HepG2 (cell line): ENCODE measurements around the gene RNU2-63P. TPM values are rescaled to one million over a fixed set of nuclear protein-coding genes. Genes with fewer than 3 reads are reported as not detected.

Experiments
- ATAC-seq: fragments of 200-7000 bp; cut with Tn5 transposase; 3 replicates; pipeline ENCODE4 v1.9.1; 2020; ENCODE audit warnings: mild to moderate bottlenecking, moderate library complexity
- BruUV-seq: library from RNA; stranded (reverse); fragments of 400-500 nt; replicated peaks from 2 replicates; lab custom pipeline; 2021; lab: Mats Ljungman, UMichigan
- CTCF ChIA-PET: fragments of 300-600 bp; formaldehyde crosslinking; extraction: SDS; loops from one replicate; lab custom pipeline; 2021; ENCODE audit warnings: low total read pairs, inconsistent platforms, low intra/inter-chr PET ratio; lab: Yijun Ruan, JAX
- POLR2A ChIA-PET: fragments of 350-600 bp; sonication (Branson Sonifier 250); formaldehyde crosslinking; loops from one replicate; lab custom pipeline; 2020; ENCODE audit warnings: antibody characterized with exemption, inconsistent platforms; lab: Yijun Ruan, JAX
- DNase-seq: peaks from one replicate; pipeline ENCODE4 v3.0.0-alpha.2; 2015; ENCODE audit warnings: low spot score
- FAIRE-seq: peaks from 3 replicates; lab custom pipeline; 2011; peaks lifted over from hg19 to GRCh38; lab: Jason Lieb, UNC
- H2AFZ ChIP-seq: one replicate; pipeline ENCODE4 v1.6.1; 2011; ENCODE audit warnings: low read length, inconsistent platforms
- H3K27ac ChIP-seq: fragments of 300-600 bp; 3 replicates; pipeline ENCODE4 v1.8.0; 2011; ENCODE audit warnings: mixed run types, mild to moderate bottlenecking, mixed read lengths, low read length, inconsistent platforms; ENCODE audit not compliant: insufficient read depth; ENCODE audit errors: extremely low read length
- H3K27me3 ChIP-seq, 2 experiments: fragments of 200-600 bp in 1 of 2; 2 replicates in 1 of 2; 3 replicates in 1 of 2; pipeline versions ENCODE4 v1.6.0 to v1.8.0; 2011; ENCODE audit warnings: low read length in 2 of 2, mild to moderate bottlenecking in 2 of 2, moderate library complexity in 2 of 2, inconsistent platforms in 1 of 2; ENCODE audit not compliant: insufficient read depth in 2 of 2, control insufficient read depth in 1 of 2
- H3K36me3 ChIP-seq, 2 experiments: fragments of 200-600 bp in 1 of 2; replicated peaks in 1 of 2; 2 replicates in 1 of 2; 3 replicates in 1 of 2; pipeline versions ENCODE4 v1.5.1 to v1.8.0; 2011; ENCODE audit warnings: low read length in 2 of 2, inconsistent platforms in 1 of 2; ENCODE audit not compliant: insufficient read depth in 2 of 2, control insufficient read depth in 1 of 2
- H3K4me1 ChIP-seq: 2 replicates; pipeline ENCODE4 v1.5.1; 2012; ENCODE audit warnings: low read length, inconsistent platforms; ENCODE audit not compliant: insufficient read depth
- H3K4me2 ChIP-seq: 2 replicates; pipeline ENCODE4 v1.6.0; 2011; ENCODE audit warnings: low read depth, low read length, inconsistent platforms
- H3K4me3 ChIP-seq, 3 experiments: fragments of 200-600 bp in 1 of 3; sonication (generic), shearing (Covaris generic) in 1 of 3; replicated peaks in 1 of 3; 2 replicates each; pipeline ENCODE4 v1.5.1; 2011 to 2016; ENCODE audit warnings: low read length in 3 of 3, inconsistent platforms in 2 of 3, low read depth in 2 of 3, mild to moderate bottlenecking in 2 of 3, control low read depth in 1 of 3, mixed read lengths in 1 of 3; ENCODE audit not compliant: insufficient read depth in 1 of 3
- H3K79me2 ChIP-seq: one replicate; pipeline ENCODE4 v1.6.1; 2011; ENCODE audit warnings: low read length, inconsistent platforms; ENCODE audit not compliant: insufficient read depth
- H3K9ac ChIP-seq: 2 replicates; pipeline ENCODE4 v1.6.0; 2011; ENCODE audit warnings: mild to moderate bottlenecking, low read depth, low read length, inconsistent platforms; ENCODE audit not compliant: insufficient read depth
- H3K9me3 ChIP-seq: 2 replicates; pipeline ENCODE4 v1.5.1; 2012; ENCODE audit warnings: mild to moderate bottlenecking, low read length
- H4K20me1 ChIP-seq: 2 replicates; pipeline ENCODE4 v1.6.0; 2011; ENCODE audit warnings: inconsistent platforms, mild to moderate bottlenecking, low read length, moderate library complexity; ENCODE audit not compliant: insufficient read depth
- CBX5 ChIP-seq: sonication (generic); formaldehyde crosslinking; IDR thresholded peaks from 2 replicates; pipeline ENCODE4 v1.4.0; 2020; ENCODE audit warnings: missing genetic modification reagents, borderline replicate concordance
- FOXP1 ChIP-seq, 2 experiments: fragments of 450-650 bp in 1 of 2; IDR thresholded peaks; 2 replicates each; pipeline ENCODE4 v1.6.1; 2017 to 2018; ENCODE audit warnings: antibody characterized with exemption in 1 of 2
- HCFC1 ChIP-seq: fragments of 150-350 bp; IDR thresholded peaks from 2 replicates; pipeline ENCODE4 v1.6.1; 2014; ENCODE audit warnings: low read depth, low read length
- HHEX ChIP-seq: IDR thresholded peaks from 2 replicates; pipeline ENCODE4 v1.6.1; 2016; ENCODE audit warnings: control low read depth
- KDM6A ChIP-seq: IDR thresholded peaks from 2 replicates; pipeline ENCODE4 v1.6.1; 2016; ENCODE audit warnings: low read depth
- ZNF781 ChIP-seq: sonication (generic); formaldehyde crosslinking; IDR thresholded peaks from 2 replicates; pipeline ENCODE4 v1.5.1; 2020; ENCODE audit warnings: borderline replicate concordance, mild to moderate bottlenecking, missing genetic modification reagents; ENCODE audit errors: not compliant biosample characterization
- WGBS: methylation state at CpG from one replicate; pipeline ENCODE4 v1.1.6; 2017; ENCODE audit warnings: low lambda C conversion rate; 5-methylcytosine and 5-hydroxymethylcytosine counted together
- in situ Hi-C: cut with HindIII; loops from 2 replicates; pipeline ENCODE4 v1.10.0; 2017; ENCODE audit warnings: low pct_unique_long_range_greater_than_20kb; ENCODE audit not compliant: extremely low pct_ligation_motif_present
- intact Hi-C: fragments of 100-400 bp; cut with micrococcal nuclease; formaldehyde crosslinking; loops from one replicate; pipeline ENCODE4 v1.10.0; 2022; ENCODE audit not compliant: unreplicated experiment
- polyA plus RNA-seq, 8 experiments: library from polyadenylated mRNA; depleted of rRNA in 3 of 8; stranded (reverse) in 7 of 8; unstranded in 1 of 8; fragments of >200 nt; fragmentation: Illumina TruSeq in 4 of 8; extraction: Trizol in 4 of 8; gene quantifications; 2 replicates each; pipeline versions ENCODE4 v1.2.1 to v1.2.3, GENCODE V29; 2011 to 2016; ENCODE audit warnings: low read depth in 4 of 8, missing spikeins in 1 of 8, mixed read lengths in 1 of 8; ENCODE audit not compliant: insufficient read depth in 1 of 8
- total RNA-seq, 5 experiments: library from RNA; depleted of rRNA; stranded (reverse); fragments of >200 nt; fragmentation: Illumina TruSeq; extraction: Trizol; gene quantifications; 2 replicates each; pipeline ENCODE4 v1.2.3, GENCODE V29; 2016; ENCODE audit warnings: low read depth in 1 of 5
- TF ChIP-seq, protein P1 (sequence below): sonication (generic); formaldehyde crosslinking; IDR thresholded peaks from 2 replicates; pipeline ENCODE4 v1.5.0; 2020; ENCODE audit warnings: mild to moderate bottlenecking, missing genetic modification reagents, borderline replicate concordance

The RNU2-63P gene
- total and polyA plus RNA-seq, 2 of the 13 experiments (the other 11 are each of a cell fraction or from before 2014, with no cell fraction given) = 6.8 TPM; not detected in 1

DNA sequence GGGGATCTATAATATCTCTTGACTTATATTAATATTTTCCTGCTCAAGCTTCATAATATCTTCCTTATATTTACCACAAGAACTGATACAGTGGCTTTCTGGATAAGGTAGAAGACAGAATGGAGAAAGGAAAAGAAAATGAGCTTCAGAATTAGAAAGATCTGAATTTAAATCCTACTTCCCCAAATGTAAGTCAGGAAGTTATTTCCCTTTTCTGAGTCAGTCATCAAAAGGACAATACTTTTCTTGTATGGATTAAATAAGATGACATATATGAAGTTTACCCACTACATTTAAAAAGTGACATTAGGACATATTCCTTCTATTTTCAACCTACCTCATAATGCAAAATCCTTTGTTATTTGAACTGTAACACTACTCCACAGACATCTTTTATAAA is 20.3 kb upstream of the RNU2-63P start:
- DNase-seq (no peak), FAIRE-seq (no peak), ATAC-seq (no peak)
- H2AFZ ChIP-seq = no peak overlapping the region
- H4K20me1 ChIP-seq = no peaks in the 10 kb centered on the region
- H3K36me3 ChIP-seq = no peaks in the 10 kb centered on the region; a peak in 1 of 5 replicates
- no peaks in the 10 kb centered on the region for H3K27me3 ChIP-seq
- POLR2A ChIA-PET = interaction anchor here (3.0 kb wide), 1 partner anchor 20 kb away, joined by 15 read pairs; the partner anchor contains the start of gene RNU2-63P
- H3K79me2 ChIP-seq = no peaks in the 10 kb centered on the region
- intact Hi-C loops (no loop called here), in situ Hi-C loops (no loop called here)
- peaks cover 17% of the 10 kb centered on the region for H3K4me1 ChIP-seq
- H3K27ac ChIP-seq = no peak overlapping the region
- no peaks in the 10 kb centered on the region for H3K9me3 ChIP-seq
- no peak overlapping the region for H3K4me3 ChIP-seq
- no peak for TF ChIP-seq KDM6A
- TF ChIP-seq HHEX = no peak
- TF ChIP-seq FOXP1 (IDR thresholded peaks at IDR 0.05) = no peak
- TF ChIP-seq FOXP1 (CRISPR knock-in tag; IDR thresholded peaks at IDR 0.05) = no peak
- TF ChIP-seq CBX5 = no peak
- TF ChIP-seq, all 625 proteins: peak for 0
- CTCF ChIA-PET = no interaction called here
- Histone ChIP-seq H3K4me2 (no peak overlapping the region), H3K9ac (no peak overlapping the region)
- BruUV-seq = no TSS peak

DNA sequence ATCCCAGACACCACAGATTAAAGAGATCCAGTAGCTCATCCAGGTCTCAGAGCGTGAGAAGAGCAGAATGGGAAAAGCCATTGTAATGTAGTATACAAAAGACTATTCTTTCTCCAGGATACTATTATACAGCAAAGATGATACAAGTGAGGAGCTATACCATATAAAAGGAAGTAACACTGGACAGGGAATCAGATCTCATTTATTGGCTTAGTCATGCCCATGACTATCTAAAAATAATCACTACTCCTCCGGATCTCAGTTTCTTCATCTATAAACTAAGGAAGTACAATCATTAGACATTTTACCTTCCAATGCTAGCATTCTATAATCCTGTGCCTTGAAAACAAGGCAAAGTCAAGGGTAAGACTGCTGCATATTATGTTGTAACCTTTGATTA is 19.8 kb upstream of the RNU2-63P start:
- ATAC-seq (no peak), DNase-seq (no peak)
- ChIA-PET POLR2A (interaction anchor here (3.0 kb wide), 1 partner anchor 20 kb away, joined by 15 read pairs; the partner anchor contains the start of gene RNU2-63P), CTCF (no interaction called here)
- no peak overlapping the region for H2AFZ ChIP-seq
- H3K36me3 ChIP-seq = no peaks in the 10 kb centered on the region; a peak in 1 of 5 replicates
- BruUV-seq = no TSS peak
- H3K79me2 ChIP-seq = no peaks in the 10 kb centered on the region
- no peaks in the 10 kb centered on the region for H3K27me3 ChIP-seq
- H4K20me1 ChIP-seq = no peaks in the 10 kb centered on the region
- H3K9me3 ChIP-seq = no peaks in the 10 kb centered on the region
- 98% methylated on average over 2 of the region's 2 CpGs for WGBS
- H3K4me3 ChIP-seq = no peak overlapping the region
- no peak overlapping the region for H3K27ac ChIP-seq
- H3K4me2 ChIP-seq = no peak overlapping the region
- H3K9ac ChIP-seq = no peak overlapping the region
- TF ChIP-seq ZNF781 (CRISPR knock-in tag) (no peak), HCFC1 (no peak)
- TF ChIP-seq, protein P1, sequence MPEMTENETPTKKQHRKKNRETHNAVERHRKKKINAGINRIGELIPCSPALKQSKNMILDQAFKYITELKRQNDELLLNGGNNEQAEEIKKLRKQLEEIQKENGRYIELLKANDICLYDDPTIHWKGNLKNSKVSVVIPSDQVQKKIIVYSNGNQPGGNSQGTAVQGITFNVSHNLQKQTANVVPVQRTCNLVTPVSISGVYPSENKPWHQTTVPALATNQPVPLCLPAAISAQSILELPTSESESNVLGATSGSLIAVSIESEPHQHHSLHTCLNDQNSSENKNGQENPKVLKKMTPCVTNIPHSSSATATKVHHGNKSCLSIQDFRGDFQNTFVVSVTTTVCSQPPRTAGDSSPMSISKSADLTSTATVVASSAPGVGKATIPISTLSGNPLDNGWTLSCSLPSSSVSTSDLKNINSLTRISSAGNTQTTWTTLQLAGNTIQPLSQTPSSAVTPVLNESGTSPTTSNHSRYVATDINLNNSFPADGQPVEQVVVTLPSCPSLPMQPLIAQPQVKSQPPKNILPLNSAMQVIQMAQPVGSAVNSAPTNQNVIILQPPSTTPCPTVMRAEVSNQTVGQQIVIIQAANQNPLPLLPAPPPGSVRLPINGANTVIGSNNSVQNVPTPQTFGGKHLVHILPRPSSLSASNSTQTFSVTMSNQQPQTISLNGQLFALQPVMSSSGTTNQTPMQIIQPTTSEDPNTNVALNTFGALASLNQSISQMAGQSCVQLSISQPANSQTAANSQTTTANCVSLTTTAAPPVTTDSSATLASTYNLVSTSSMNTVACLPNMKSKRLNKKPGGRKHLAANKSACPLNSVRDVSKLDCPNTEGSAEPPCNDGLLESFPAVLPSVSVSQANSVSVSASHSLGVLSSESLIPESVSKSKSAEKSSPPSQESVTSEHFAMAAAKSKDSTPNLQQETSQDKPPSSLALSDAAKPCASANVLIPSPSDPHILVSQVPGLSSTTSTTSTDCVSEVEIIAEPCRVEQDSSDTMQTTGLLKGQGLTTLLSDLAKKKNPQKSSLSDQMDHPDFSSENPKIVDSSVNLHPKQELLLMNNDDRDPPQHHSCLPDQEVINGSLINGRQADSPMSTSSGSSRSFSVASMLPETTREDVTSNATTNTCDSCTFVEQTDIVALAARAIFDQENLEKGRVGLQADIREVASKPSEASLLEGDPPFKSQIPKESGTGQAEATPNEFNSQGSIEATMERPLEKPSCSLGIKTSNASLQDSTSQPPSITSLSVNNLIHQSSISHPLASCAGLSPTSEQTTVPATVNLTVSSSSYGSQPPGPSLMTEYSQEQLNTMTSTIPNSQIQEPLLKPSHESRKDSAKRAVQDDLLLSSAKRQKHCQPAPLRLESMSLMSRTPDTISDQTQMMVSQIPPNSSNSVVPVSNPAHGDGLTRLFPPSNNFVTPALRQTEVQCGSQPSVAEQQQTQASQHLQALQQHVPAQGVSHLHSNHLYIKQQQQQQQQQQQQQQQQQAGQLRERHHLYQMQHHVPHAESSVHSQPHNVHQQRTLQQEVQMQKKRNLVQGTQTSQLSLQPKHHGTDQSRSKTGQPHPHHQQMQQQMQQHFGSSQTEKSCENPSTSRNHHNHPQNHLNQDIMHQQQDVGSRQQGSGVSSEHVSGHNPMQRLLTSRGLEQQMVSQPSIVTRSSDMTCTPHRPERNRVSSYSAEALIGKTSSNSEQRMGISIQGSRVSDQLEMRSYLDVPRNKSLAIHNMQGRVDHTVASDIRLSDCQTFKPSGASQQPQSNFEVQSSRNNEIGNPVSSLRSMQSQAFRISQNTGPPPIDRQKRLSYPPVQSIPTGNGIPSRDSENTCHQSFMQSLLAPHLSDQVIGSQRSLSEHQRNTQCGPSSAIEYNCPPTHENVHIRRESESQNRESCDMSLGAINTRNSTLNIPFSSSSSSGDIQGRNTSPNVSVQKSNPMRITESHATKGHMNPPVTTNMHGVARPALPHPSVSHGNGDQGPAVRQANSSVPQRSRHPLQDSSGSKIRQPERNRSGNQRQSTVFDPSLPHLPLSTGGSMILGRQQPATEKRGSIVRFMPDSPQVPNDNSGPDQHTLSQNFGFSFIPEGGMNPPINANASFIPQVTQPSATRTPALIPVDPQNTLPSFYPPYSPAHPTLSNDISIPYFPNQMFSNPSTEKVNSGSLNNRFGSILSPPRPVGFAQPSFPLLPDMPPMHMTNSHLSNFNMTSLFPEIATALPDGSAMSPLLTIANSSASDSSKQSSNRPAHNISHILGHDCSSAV (CRISPR knock-in tag) = no peak
- TF ChIP-seq, all 625 proteins: peak for 0
- peaks cover 17% of the 10 kb centered on the region for H3K4me1 ChIP-seq
- intact Hi-C loops (no loop called here), in situ Hi-C loops (no loop called here)
- FAIRE-seq = no peak
